HCT116 (cell line): ENCODE measurements around the gene DAGLA. TPM values are rescaled to one million over a fixed set of nuclear protein-coding genes. Genes with fewer than 3 reads are reported as not detected.

ENCODE experiments used
- ATAC-seq: fragments of 200-7000 bp; cut with Tn5 transposase; 2 replicates; pipeline ENCODE4 v1.9.1; 2020; ENCODE audit warnings: mild to moderate bottlenecking, moderate library complexity
- BruUV-seq: library from RNA; stranded (reverse); fragments of 400-500 nt; replicated peaks from 2 replicates; lab custom pipeline; 2021; lab: Mats Ljungman, UMichigan
- CTCF ChIA-PET: fragments of 300-600 bp; sonication (Branson Sonifier 250); formaldehyde crosslinking; loops from one replicate; lab custom pipeline; 2021; ENCODE audit warnings: antibody characterized with exemption; lab: Charles Lee
- POLR2A ChIA-PET: fragments of 300-600, 350-600 bp; sonication (Branson Sonifier 250); formaldehyde crosslinking; loops from one replicate; lab custom pipeline; 2021; ENCODE audit warnings: antibody characterized with exemption; lab: Charles Lee
- RAD21 ChIA-PET, 2 experiments: fragments of 300-600 bp; sonication (Branson Sonifier 250); formaldehyde crosslinking; loops; one replicate each; lab custom pipeline; 2023; ENCODE audit warnings: low total read pairs in 2 of 2; ENCODE audit not compliant: uncharacterized antibody in 2 of 2, unreplicated experiment in 2 of 2, low non-redundant PET in 1 of 2; lab: Charles Lee
- DNase-seq: peaks from one replicate; pipeline ENCODE4 v3.0.0-alpha.2; 2010; ENCODE audit warnings: low read depth, low spot score
- H2AFZ ChIP-seq: fragments of 200-600 bp; shearing (Covaris generic), sonication (generic); 2 replicates; pipeline ENCODE4 v1.6.1; 2017; ENCODE audit warnings: low read depth, mixed run types, mixed read lengths, antibody characterized with exemption, low read length; ENCODE audit not compliant: poor library complexity, severe bottlenecking
- H3K27ac ChIP-seq: 2 replicates; pipeline ENCODE4 v1.5.1; 2012; ENCODE audit warnings: low read depth, low read length
- H3K27me3 ChIP-seq: fragments of 200-600 bp; sonication (generic); 2 replicates; pipeline ENCODE4 v1.6.1; 2016; ENCODE audit warnings: mixed run types, low read length, mixed read lengths; ENCODE audit not compliant: insufficient read depth
- H3K36me3 ChIP-seq, 2 experiments: fragments of 200-500 bp in 1 of 2; fragments of 200-600 bp in 1 of 2; sonication (Bioruptor generic) in 1 of 2; sonication (generic) in 1 of 2; 2 replicates each; pipeline versions ENCODE4 v1.5.1 to v1.6.1; 2014 to 2016; ENCODE audit warnings: low read length in 2 of 2, inconsistent platforms in 1 of 2, mixed read lengths in 1 of 2, mixed run types in 1 of 2; ENCODE audit not compliant: insufficient read depth in 2 of 2, control insufficient read depth in 1 of 2
- H3K4me1 ChIP-seq, 2 experiments: fragments of 200-600 bp in 1 of 2; sonication (generic) in 1 of 2; 2 replicates each; pipeline versions ENCODE4 v1.5.1 to v1.6.1; 2012 to 2017; ENCODE audit warnings: low read length in 2 of 2, inconsistent platforms in 1 of 2, mild to moderate bottlenecking in 1 of 2, mixed read lengths in 1 of 2, mixed run types in 1 of 2, moderate library complexity in 1 of 2; ENCODE audit not compliant: insufficient read depth in 2 of 2, control insufficient read depth in 1 of 2
- H3K4me2 ChIP-seq: fragments of 200-600 bp; sonication (generic); 2 replicates; pipeline ENCODE4 v1.6.1; 2017; ENCODE audit warnings: mixed run types, low read length, mixed read lengths
- H3K4me3 ChIP-seq, 2 experiments: fragments of 200-600 bp in 1 of 2; sonication (generic) in 1 of 2; replicated peaks in 1 of 2; 2 replicates each; pipeline ENCODE4 v1.5.1; 2011 to 2016; ENCODE audit warnings: low read length in 2 of 2, control low read depth in 1 of 2, low read depth in 1 of 2, mild to moderate bottlenecking in 1 of 2, mixed read lengths in 1 of 2, mixed run types in 1 of 2
- H3K79me2 ChIP-seq: fragments of 200-600 bp; sonication (generic); 2 replicates; pipeline ENCODE4 v1.6.1; 2017; ENCODE audit warnings: mild to moderate bottlenecking, mixed run types, low read length, moderate library complexity, mixed read lengths; ENCODE audit not compliant: insufficient read depth
- H3K9ac ChIP-seq: fragments of 200-600 bp; sonication (generic); 2 replicates; pipeline ENCODE4 v1.6.1; 2016; ENCODE audit warnings: low read length, mixed read lengths
- H3K9me2 ChIP-seq: fragments of 200-600 bp; sonication (generic), shearing (Covaris generic); 2 replicates; pipeline ENCODE4 v1.6.1; 2017; ENCODE audit warnings: mixed run types, mild to moderate bottlenecking, moderate library complexity; ENCODE audit not compliant: insufficient read depth
- H3K9me3 ChIP-seq, 2 experiments: fragments of 200-500 bp in 1 of 2; fragments of 200-600 bp in 1 of 2; sonication (Bioruptor generic) in 1 of 2; sonication (generic) in 1 of 2; 2 replicates each; pipeline ENCODE4 v1.6.1; 2014 to 2017; ENCODE audit warnings: low read length in 2 of 2, mixed read lengths in 2 of 2, inconsistent platforms in 1 of 2, low read depth in 1 of 2, mild to moderate bottlenecking in 1 of 2, mixed run types in 1 of 2, moderate library complexity in 1 of 2; ENCODE audit not compliant: control insufficient read depth in 1 of 2, insufficient read depth in 1 of 2
- H4K20me1 ChIP-seq: fragments of 200-600 bp; sonication (generic), shearing (Covaris generic); 2 replicates; pipeline ENCODE4 v1.6.1; 2017; ENCODE audit warnings: mixed run types, mild to moderate bottlenecking, moderate library complexity; ENCODE audit not compliant: insufficient read depth
- CBX3 ChIP-seq: IDR thresholded peaks from 2 replicates; pipeline ENCODE4 v1.6.1; 2012; ENCODE audit warnings: low read depth
- EGR1 ChIP-seq: IDR thresholded peaks from 2 replicates; pipeline ENCODE4 v1.6.1; 2012; ENCODE audit warnings: low read depth
- EZH2 ChIP-seq: fragments of 200-600 bp; sonication (generic); IDR thresholded peaks from 2 replicates; pipeline ENCODE4 v1.6.1; 2017; ENCODE audit warnings: antibody characterized with exemption, mixed run types
- MAX ChIP-seq: IDR thresholded peaks from 2 replicates; pipeline ENCODE4 v1.6.1; 2012
- POLR2A ChIP-seq: IDR thresholded peaks from 2 replicates; pipeline ENCODE4 v1.7.0; 2011; ENCODE audit warnings: borderline replicate concordance; ENCODE audit not compliant: insufficient read depth, insufficient read length; ENCODE audit errors: extremely low read depth
- REST ChIP-seq: IDR thresholded peaks from 2 replicates; pipeline ENCODE4 v1.6.1; 2012; ENCODE audit warnings: low read depth
- ZBTB33 ChIP-seq: IDR thresholded peaks from 2 replicates; pipeline ENCODE4 v1.6.1; 2011; ENCODE audit warnings: mild to moderate bottlenecking, low read length, moderate library complexity; ENCODE audit not compliant: insufficient replicate concordance; ENCODE audit errors: extremely low read depth
- intact Hi-C: fragments of 100-400 bp; cut with micrococcal nuclease; formaldehyde crosslinking; loops from 2 replicates; pipeline ENCODE4 v1.10.0; 2022
- total RNA-seq: library from RNA; stranded (reverse); gene quantifications from one replicate; pipeline ENCODE4 v1.2.1, GENCODE V29; 2021; ENCODE audit not compliant: unreplicated experiment

Gene DAGLA
- total RNA-seq, 1 experiment from 2014 or later, result 2.7 TPM

GRCh38 chr11:61686066-61686465, 5.9 kb downstream of the DAGLA start:
- no TSS peak for BruUV-seq
- Histone ChIP-seq H2AFZ (no peak overlapping the region), H3K36me3 (no peaks in the 10 kb centered on the region), H3K27me3 (no peaks in the 10 kb centered on the region), H3K79me2 (no peaks in the 10 kb centered on the region), H3K4me2 (no peak overlapping the region), H3K9me3 (no peaks in the 10 kb centered on the region), H4K20me1 (no peaks in the 10 kb centered on the region), H3K9ac (no peak overlapping the region), H3K9me2 (no peaks in the 10 kb centered on the region), H3K27ac (no peak overlapping the region), H3K4me3 (no peak overlapping the region), H3K4me1 (peaks cover 0 to under 1% of the 10 kb centered on the region in 2 experiments; a peak in 1 of 4 replicates)
- no peak for DNase-seq
- no peak for TF ChIP-seq REST
- no peak for TF ChIP-seq EZH2
- no peak for TF ChIP-seq ZBTB33
- TF ChIP-seq POLR2A, result no peak
- no peak for TF ChIP-seq EGR1
- TF ChIP-seq MAX, result no peak
- no peak for TF ChIP-seq CBX3
- POLR2A ChIA-PET, result no interaction called here
- intact Hi-C loops, result no loop called here
- RAD21 ChIA-PET, result no interaction called here
- no peak for ATAC-seq
- CTCF ChIA-PET, result no interaction called here
